Fibroblast of the aortic adventitia (primary cell): ENCODE data around the gene PBX1. TPM values are rescaled to one million over a fixed set of nuclear protein-coding genes. Genes with fewer than 3 reads are reported as not detected.
A peak's percentile ranks its signal among the peaks of the same experiment; 100 is the strongest.

Source experiments
- DNase-seq: peaks from one replicate; pipeline ENCODE4 v3.0.0-alpha.2; 2010; ENCODE audit warnings: low read depth
- H3K4me3 ChIP-seq: 2 replicates; pipeline ENCODE4 v1.5.1; 2011; ENCODE audit warnings: low read depth, mild to moderate bottlenecking, control low read depth, low read length, moderate library complexity
- CTCF ChIP-seq: IDR thresholded peaks from 2 replicates; pipeline ENCODE4 v1.5.1; 2011; ENCODE audit warnings: mild to moderate bottlenecking, low read length, control low read depth, inconsistent platforms; ENCODE audit not compliant: insufficient read depth
- total RNA-seq: library from RNA; depleted of rRNA; stranded (reverse); fragments of >200 nt; gene quantifications from 2 replicates; pipeline ENCODE4 v1.2.3, GENCODE V29; 2012; ENCODE audit warnings: low replicate concordance

PBX1 gene
- total RNA-seq, 1 donor = 95.6 TPM

DNA sequence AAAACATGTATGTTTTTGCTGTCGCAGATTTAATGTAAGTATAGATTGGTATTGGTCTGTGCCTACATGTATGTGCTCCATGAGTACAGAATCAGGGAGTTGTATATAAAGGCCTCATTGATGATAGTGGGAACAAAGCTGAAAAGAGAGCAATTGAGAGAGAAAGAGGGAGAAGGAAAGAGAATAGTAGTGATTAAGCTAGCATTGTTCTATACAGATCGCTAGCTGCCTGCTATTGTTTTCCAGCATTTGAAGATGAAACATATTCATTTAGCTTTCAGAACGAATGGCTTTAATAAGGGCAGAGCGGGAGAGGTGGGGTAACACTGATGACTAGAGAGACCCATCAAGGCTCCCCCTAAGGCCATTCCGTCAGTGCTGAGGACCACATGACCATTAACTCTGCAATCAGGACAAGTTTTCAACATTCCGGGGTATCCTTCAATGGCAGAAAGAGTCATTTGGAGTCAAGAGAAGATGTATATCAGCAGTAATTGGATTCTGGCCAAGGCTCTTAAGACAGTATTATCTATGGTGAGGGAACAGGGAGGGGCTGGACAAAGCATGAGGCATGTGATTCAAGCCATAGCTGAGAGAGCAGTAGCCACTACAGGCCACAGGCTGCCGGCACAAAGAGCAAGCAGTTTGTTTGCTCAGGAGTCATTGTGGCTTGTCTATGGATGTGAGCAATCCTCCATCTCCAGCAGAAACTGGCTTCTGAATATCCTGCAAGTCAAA is 176.5 kb downstream of the PBX1 start:
- H3K4me3 ChIP-seq = no peak overlapping the region
- TF ChIP-seq CTCF = no peak
- peak; percentile 61 for DNase-seq

GRCh38 chr1:164736137-164736536 is 177.2 kb downstream of the PBX1 start:
- H3K4me3 ChIP-seq = no peak overlapping the region
- no peak for DNase-seq
- TF ChIP-seq CTCF = no peak

DNA sequence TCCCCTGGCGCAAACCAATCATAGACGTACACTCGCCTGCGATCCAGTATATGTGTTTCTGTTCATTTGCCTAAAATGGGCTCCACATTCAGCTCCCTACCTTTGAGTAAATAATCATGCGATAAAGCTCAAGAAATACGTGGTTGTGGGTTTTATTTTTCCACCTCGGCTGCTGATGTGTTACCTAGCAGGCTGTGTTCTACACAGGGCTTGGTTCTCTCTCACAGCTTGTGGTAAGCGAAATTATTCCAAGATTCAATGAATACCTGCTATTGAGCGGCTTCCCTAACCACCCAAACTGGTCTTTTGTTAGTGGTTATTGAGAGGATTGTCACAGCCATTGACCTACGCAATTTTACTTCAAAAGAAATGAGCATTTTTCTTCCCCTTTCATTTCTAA is 180.2 kb downstream of the PBX1 start:
- no peak overlapping the region for H3K4me3 ChIP-seq
- no peak for DNase-seq
- no peak for TF ChIP-seq CTCF

GRCh38 chr1:164740000-164740526 is 181.1 kb downstream of the PBX1 start:
- H3K4me3 ChIP-seq = no peak overlapping the region
- DNase-seq = no peak
- no peak for TF ChIP-seq CTCF

DNA sequence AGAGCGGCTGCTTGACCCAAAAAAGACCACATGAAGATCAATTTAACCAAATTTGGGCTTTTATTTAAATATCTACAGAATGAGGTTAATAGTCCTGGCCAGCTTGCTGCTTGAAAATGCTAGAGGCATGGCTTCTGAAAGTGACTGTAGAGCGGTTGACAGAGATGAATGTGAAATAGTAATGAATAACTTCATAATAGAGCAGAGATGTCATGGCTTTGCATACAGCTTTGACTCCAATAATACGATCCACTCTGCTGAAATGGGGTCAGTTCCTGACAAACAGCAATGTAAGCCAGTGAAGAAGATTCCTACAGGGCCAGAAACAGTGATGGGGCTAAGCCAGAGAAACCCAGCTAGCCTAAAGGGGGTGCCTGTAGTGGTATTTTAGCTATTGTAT is 183.8 kb downstream of the PBX1 start:
- no peak for TF ChIP-seq CTCF
- no peak for DNase-seq
- no peak overlapping the region for H3K4me3 ChIP-seq

DNA sequence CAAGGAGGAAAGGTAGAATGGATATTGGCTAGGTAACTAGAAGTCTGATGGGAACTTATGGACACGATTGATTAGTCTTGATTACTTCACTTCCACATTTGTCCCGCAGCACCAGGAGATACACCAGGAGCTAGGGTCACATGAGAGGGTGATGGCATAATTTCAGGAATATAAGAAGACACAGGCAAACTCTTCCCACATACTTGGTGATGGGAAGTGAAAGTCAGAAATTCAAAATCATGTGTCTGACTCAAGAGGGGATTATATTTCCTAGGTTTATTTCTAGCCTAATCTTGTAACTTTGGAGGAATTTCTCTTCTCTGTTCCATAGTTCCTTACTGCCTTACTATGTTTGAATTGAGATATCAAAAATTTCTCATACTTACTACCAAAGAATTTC is 185.0 kb downstream of the PBX1 start:
- no peak for TF ChIP-seq CTCF
- DNase-seq = no peak
- H3K4me3 ChIP-seq = no peak overlapping the region

DNA sequence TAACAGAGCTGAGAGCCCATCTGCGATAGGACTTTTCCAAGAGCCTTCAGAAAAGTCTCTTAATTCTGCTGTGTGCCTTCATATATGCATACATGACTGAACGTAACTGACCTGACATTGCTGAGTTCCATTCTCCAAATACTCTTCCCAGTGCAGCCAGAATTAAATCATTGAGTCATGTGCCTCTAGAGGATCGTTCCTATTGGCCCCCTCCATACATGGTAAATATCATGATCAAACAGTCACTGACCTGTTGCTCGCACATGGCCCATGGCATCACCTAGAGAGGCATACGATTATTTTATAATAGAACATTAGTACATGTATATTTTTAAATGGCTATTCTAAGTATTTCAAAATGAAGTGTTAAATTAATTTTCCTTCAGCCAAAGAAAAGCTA is 186.8 kb downstream of the PBX1 start:
- no peak for TF ChIP-seq CTCF
- no peak for DNase-seq
- no peak overlapping the region for H3K4me3 ChIP-seq
